ENCODE data around the gene LOXL3. TPM values are rescaled to one million over a fixed set of nuclear protein-coding genes. Genes with fewer than 3 reads are reported as not detected.
"Not testable (repeated sequence)": the region's sequence is repeated elsewhere in the genome, so short reads cannot be mapped to it uniquely, and the experiment has no call there.

Gene LOXL3
- total RNA-seq, 4 donors from 2014 or later, result 1.6 to 4.1 (median 3.0) TPM

DNA sequence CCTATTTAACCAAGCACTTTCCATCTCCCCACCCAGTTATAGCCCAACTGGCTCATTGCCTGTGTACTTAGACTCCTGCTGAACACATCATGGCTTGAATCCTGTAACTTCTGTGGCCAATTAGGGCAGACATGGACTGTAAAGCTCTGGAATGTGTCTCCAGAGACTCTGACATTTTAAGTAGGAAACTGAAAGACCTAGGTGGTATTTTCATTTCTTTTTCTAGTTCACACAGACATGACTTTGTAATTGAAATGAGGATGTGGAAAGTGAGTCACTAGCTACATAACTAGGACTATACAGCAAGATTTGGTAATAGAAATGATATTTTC is 13.0 kb upstream of the LOXL3 start:
- no peak for TF ChIP-seq POLR2AphosphoS5 (IDR thresholded peaks at IDR 0.05)
- no peak for TF ChIP-seq EP300 (IDR thresholded peaks at IDR 0.05; ENCODE audit: low read depth)
- TF ChIP-seq, protein P1, sequence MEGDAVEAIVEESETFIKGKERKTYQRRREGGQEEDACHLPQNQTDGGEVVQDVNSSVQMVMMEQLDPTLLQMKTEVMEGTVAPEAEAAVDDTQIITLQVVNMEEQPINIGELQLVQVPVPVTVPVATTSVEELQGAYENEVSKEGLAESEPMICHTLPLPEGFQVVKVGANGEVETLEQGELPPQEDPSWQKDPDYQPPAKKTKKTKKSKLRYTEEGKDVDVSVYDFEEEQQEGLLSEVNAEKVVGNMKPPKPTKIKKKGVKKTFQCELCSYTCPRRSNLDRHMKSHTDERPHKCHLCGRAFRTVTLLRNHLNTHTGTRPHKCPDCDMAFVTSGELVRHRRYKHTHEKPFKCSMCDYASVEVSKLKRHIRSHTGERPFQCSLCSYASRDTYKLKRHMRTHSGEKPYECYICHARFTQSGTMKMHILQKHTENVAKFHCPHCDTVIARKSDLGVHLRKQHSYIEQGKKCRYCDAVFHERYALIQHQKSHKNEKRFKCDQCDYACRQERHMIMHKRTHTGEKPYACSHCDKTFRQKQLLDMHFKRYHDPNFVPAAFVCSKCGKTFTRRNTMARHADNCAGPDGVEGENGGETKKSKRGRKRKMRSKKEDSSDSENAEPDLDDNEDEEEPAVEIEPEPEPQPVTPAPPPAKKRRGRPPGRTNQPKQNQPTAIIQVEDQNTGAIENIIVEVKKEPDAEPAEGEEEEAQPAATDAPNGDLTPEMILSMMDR (IDR thresholded peaks at IDR 0.05), result no peak
- TF ChIP-seq POLR2A (IDR thresholded peaks at IDR 0.05), result no peak
- H3K4me3 ChIP-seq, result no peak overlapping the region
- no peaks in the 10 kb centered on the region for H3K4me1 ChIP-seq
- no peaks in the 10 kb centered on the region for H3K36me3 ChIP-seq
- intact Hi-C loops (cut with DNase I; ENCODE audit: low total_unique reads) (no loop called here), in situ Hi-C loops (cut with MboI; ENCODE audit: low pct_ligation_motif_present in 1 of 4, low pct_unique_long_range_greater_than_20kb in 1 of 4, low sequenced_read_pairs in 3 of 4) (no loop called here)
- H3K9me3 ChIP-seq, result no peaks in the 10 kb centered on the region
- H3K27ac ChIP-seq, result no peak overlapping the region
- no peaks in the 10 kb centered on the region for H3K27me3 ChIP-seq
- no peak for DNase-seq

DNA sequence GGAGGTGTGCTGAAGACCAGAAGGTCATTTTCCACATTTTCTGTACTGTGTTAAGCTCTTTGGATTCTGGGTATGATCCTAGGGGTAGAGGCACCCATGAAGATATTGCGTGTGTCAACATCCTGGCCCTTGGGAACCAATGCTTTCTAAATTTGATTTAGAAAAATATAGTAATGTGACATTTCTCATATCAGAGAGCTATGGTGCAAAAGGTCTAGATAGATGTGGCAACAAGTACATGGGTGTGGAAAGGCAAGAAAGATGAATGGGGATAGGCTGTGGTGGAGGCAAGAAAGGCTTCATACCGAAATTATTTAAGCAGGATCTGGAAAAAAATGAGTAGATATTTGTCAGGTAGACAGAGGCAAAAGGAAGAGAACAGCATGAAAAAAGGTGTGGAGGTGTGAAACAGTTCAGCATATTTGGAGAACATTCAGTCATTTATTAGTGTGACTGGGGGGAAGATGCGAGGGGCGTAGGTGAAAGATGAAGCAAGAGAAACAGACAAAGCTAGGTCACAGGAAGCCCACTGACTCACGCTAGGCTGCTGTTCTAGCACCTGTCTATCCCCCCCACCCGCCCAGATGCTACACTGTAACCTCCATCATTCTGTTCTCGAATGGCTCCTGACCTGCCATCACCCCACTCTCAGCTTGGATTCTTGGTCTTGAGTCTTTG is 12.5 kb upstream of the LOXL3 start:
- in situ Hi-C loops (cut with MboI; ENCODE audit: low pct_ligation_motif_present in 1 of 4, low pct_unique_long_range_greater_than_20kb in 1 of 4, low sequenced_read_pairs in 3 of 4), result no loop called here
- Histone ChIP-seq H3K4me1 (no peaks in the 10 kb centered on the region), H3K27me3 (no peaks in the 10 kb centered on the region), H3K9me3 (no peaks in the 10 kb centered on the region), H3K36me3 (no peaks in the 10 kb centered on the region), H3K27ac (no peak overlapping the region), H3K4me3 (no peak overlapping the region)
- TF ChIP-seq POLR2A (IDR thresholded peaks at IDR 0.05) (no peak), EP300 (IDR thresholded peaks at IDR 0.05; ENCODE audit: low read depth) (no peak), POLR2AphosphoS5 (IDR thresholded peaks at IDR 0.05) (no peak)
- TF ChIP-seq, protein P1 (IDR thresholded peaks at IDR 0.05), result no peak
- intact Hi-C loops (cut with DNase I; ENCODE audit: low total_unique reads), result no loop called here
- WGBS, 2 donors (ENCODE audit: low coverage in 1 of 2), result 64 to 94% methylated on average over 6 to 7 of the region's 7 CpGs
- no peak for DNase-seq

DNA sequence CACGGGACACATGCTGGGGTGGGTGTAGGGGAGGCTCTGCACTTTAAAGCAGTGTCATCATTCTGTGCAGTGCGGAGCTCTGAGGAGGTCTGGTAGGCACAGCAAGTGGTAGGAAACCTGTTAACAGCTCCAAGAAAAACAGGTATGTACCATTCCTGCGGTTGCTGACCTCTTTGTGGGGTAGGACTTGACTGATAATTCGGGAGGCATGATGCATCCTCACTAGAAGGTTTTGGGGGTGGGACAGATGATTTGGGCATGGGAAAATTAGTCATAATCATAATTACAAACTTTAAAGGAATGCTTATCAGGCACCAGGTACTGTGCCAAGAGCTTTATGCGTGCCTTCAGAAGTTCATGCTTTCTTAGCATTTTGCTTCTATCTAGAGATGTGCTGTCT is 10.5 kb upstream of the LOXL3 start:
- TF ChIP-seq POLR2AphosphoS5 (IDR thresholded peaks at IDR 0.05), result no peak
- TF ChIP-seq EP300 (IDR thresholded peaks at IDR 0.05; ENCODE audit: low read depth), result no peak
- TF ChIP-seq, protein P1 (IDR thresholded peaks at IDR 0.05), result no peak
- TF ChIP-seq POLR2A (IDR thresholded peaks at IDR 0.05), result no peak
- in situ Hi-C loops (cut with MboI; ENCODE audit: low pct_ligation_motif_present in 1 of 4, low pct_unique_long_range_greater_than_20kb in 1 of 4, low sequenced_read_pairs in 3 of 4), result no loop called here
- 69 to 84% methylated on average over 2 to 5 of the region's 5 CpGs for WGBS, 2 donors (ENCODE audit: low coverage in 1 of 2)

GRCh38 chr2:74562126-74562775 is 8.5 kb upstream of the LOXL3 start:
- Histone ChIP-seq H3K27ac (no peak overlapping the region), H3K4me3 (no peak overlapping the region), H3K27me3 (no peaks in the 10 kb centered on the region), H3K9me3 (no peaks in the 10 kb centered on the region), H3K4me1 (peaks cover 0 to 15% (median 11%) of the 10 kb centered on the region in 4 donors), H3K36me3 (no peaks in the 10 kb centered on the region)
- TF ChIP-seq POLR2A (IDR thresholded peaks at IDR 0.05) (no peak), POLR2AphosphoS5 (IDR thresholded peaks at IDR 0.05) (no peak), EP300 (IDR thresholded peaks at IDR 0.05; ENCODE audit: low read depth) (no peak)
- TF ChIP-seq, protein P1 (IDR thresholded peaks at IDR 0.05), result no peak
- in situ Hi-C loops (cut with MboI; ENCODE audit: low pct_ligation_motif_present in 1 of 4, low pct_unique_long_range_greater_than_20kb in 1 of 4, low sequenced_read_pairs in 3 of 4), result no loop called here
- intact Hi-C loops (cut with DNase I; ENCODE audit: low total_unique reads), result no loop called here
- DNase-seq, result no peak
- WGBS, 2 donors (ENCODE audit: low coverage in 1 of 2), result 83 to 85% methylated on average over 2 to 7 of the region's 7 CpGs

More for the DNA sequence above, 10.5 kb upstream of the LOXL3 start:
- DNase-seq, result no peak
- H3K36me3 ChIP-seq, result no peaks in the 10 kb centered on the region
- no peaks in the 10 kb centered on the region for H3K27me3 ChIP-seq
- no peak overlapping the region for H3K27ac ChIP-seq
- no peak overlapping the region for H3K4me3 ChIP-seq
- H3K9me3 ChIP-seq, result no peaks in the 10 kb centered on the region
- H3K4me1 ChIP-seq, result peaks cover 0 to 5% (median 0%) of the 10 kb centered on the region in 4 donors
- intact Hi-C loops (cut with DNase I; ENCODE audit: low total_unique reads), result no loop called here

DNA sequence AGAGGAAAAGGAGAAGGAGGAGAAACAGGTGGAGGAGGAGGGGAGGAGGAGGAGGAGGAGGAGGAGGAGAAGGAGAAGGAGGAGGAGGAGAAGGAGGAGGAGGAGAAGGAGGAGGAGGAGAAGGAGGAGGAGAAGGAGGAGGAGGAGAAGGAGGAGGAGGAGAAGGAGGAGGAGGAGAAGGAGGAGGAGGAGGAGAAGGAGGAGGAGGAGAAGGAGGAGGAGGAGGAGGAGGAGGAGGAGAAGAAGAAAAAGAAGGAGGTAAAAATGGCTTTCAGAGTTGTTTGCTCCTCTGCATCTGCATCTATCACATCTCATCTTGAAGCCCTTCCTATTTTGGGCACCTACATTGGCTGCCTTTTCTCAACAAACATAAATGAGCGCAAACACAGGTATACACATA is 7.3 kb upstream of the LOXL3 start:
- in situ Hi-C loops (cut with MboI; ENCODE audit: low pct_ligation_motif_present in 1 of 4, low pct_unique_long_range_greater_than_20kb in 1 of 4, low sequenced_read_pairs in 3 of 4); H3K27me3 ChIP-seq: not testable (repeated sequence)
- peaks cover 0 to 15% (median 11%) of the 10 kb centered on the region in 4 donors for H3K4me1 ChIP-seq

More for the DNA sequence above, 7.3 kb upstream of the LOXL3 start:
- H3K36me3 ChIP-seq; DNase-seq; intact Hi-C loops (cut with DNase I; ENCODE audit: low total_unique reads); H3K4me3 ChIP-seq; H3K27ac ChIP-seq; H3K9me3 ChIP-seq: not testable (repeated sequence)
- WGBS, 2 donors (ENCODE audit: low coverage in 1 of 2), result 91 to 100% methylated on average over 1 of the region's 1 CpG
